PFSK-1 (cell line): ENCODE results near the gene AGK.

Experiments
- FOXP2 ChIP-seq: optimal IDR thresholded peaks from 2 replicates; pipeline ENCODE3; 2011; ENCODE audit warnings: borderline replicate concordance, control low read depth, inconsistent platforms; ENCODE audit not compliant: insufficient read depth; ENCODE audit errors: extremely low read length, extremely low read depth
- POLR2AphosphoS5 ChIP-seq: IDR thresholded peaks from 2 replicates; pipeline ENCODE4 v1.6.1; 2012; ENCODE audit warnings: low read depth, mild to moderate bottlenecking, control low read depth, low read length, moderate library complexity
- REST ChIP-seq, 2 experiments: IDR thresholded peaks; 2 replicates each; pipeline versions ENCODE4 v1.6.1 to v1.8.0; 2011 to 2012; ENCODE audit warnings: low read depth in 2 of 2, low read length in 2 of 2, control low read depth in 1 of 2, inconsistent platforms in 1 of 2, mild to moderate bottlenecking in 1 of 2, moderate library complexity in 1 of 2; ENCODE audit not compliant: insufficient read depth in 1 of 2
- SIN3A ChIP-seq: IDR thresholded peaks from 2 replicates; pipeline ENCODE4 v1.6.1; 2012; ENCODE audit warnings: mild to moderate bottlenecking, low read length, moderate library complexity, borderline replicate concordance; ENCODE audit not compliant: insufficient read depth
- TAF1 ChIP-seq: IDR thresholded peaks from 2 replicates; pipeline ENCODE4 v1.6.1; 2012; ENCODE audit warnings: low read length, control low read depth, borderline replicate concordance; ENCODE audit not compliant: insufficient read depth

GRCh38 chr7:141666071-141666470, 114.9 kb downstream of the AGK start:
- no peak for TF ChIP-seq TAF1
- no peak for TF ChIP-seq POLR2AphosphoS5
- TF ChIP-seq REST (IDR thresholded peaks at IDR 0.05; ENCODE audit: insufficient read depth in 1 of 2, low read depth in 2 of 2, low read length in 2 of 2), result no peak
- TF ChIP-seq SIN3A, result no peak
- TF ChIP-seq FOXP2, result no peak
